Panc1 (cell line): ENCODE measurements around the gene RAB6A. TPM values are rescaled to one million over a fixed set of nuclear protein-coding genes. Genes with fewer than 3 reads are reported as not detected.
"Not testable (repeated sequence)": the region's sequence is repeated elsewhere in the genome, so short reads cannot be mapped to it uniquely, and the experiment has no call there.

ENCODE experiments used
- ATAC-seq: fragments of 200-7000 bp; cut with Tn5 transposase; 2 replicates; pipeline ENCODE4 v1.9.1; 2020; ENCODE audit warnings: mild to moderate bottlenecking, moderate library complexity
- BruUV-seq: library from RNA; stranded (reverse); fragments of 400-500 nt; replicated peaks from 2 replicates; lab custom pipeline; 2021; lab: Mats Ljungman, UMichigan
- CTCF ChIA-PET: fragments of 300-600 bp; sonication (Branson Sonifier 250); formaldehyde crosslinking; loops from one replicate; lab custom pipeline; 2022; ENCODE audit warnings: antibody characterized with exemption; lab: Charles Lee
- POLR2A ChIA-PET: fragments of 300-600 bp; sonication (Branson Sonifier 250); formaldehyde crosslinking; loops from one replicate; lab custom pipeline; 2022; ENCODE audit warnings: antibody characterized with exemption; lab: Charles Lee
- DNase-seq: peaks from one replicate; pipeline ENCODE4 v3.0.0-alpha.2; 2010; ENCODE audit warnings: low read depth, low spot score
- H3K27ac ChIP-seq: 2 replicates; pipeline ENCODE4 v1.5.1; 2011; ENCODE audit warnings: mild to moderate bottlenecking, low read length, inconsistent platforms
- H3K27me3 ChIP-seq: fragments of 200-500 bp; sonication (Bioruptor generic); 2 replicates; pipeline ENCODE4 v1.6.0; 2014; ENCODE audit warnings: low read length, inconsistent platforms; ENCODE audit not compliant: control insufficient read depth, insufficient read depth
- H3K36me3 ChIP-seq: fragments of 200-500 bp; sonication (Bioruptor generic); 2 replicates; pipeline ENCODE4 v1.5.1; 2014; ENCODE audit warnings: inconsistent platforms, mild to moderate bottlenecking, low read length, moderate library complexity; ENCODE audit not compliant: control insufficient read depth, insufficient read depth
- H3K4me1 ChIP-seq: 2 replicates; pipeline ENCODE4 v1.5.1; 2011; ENCODE audit warnings: inconsistent platforms, mild to moderate bottlenecking, low read length, moderate library complexity; ENCODE audit not compliant: control insufficient read depth, insufficient read depth
- H3K4me3 ChIP-seq, 2 experiments: 2 replicates each; pipeline ENCODE4 v1.5.1; 2011 to 2012; ENCODE audit warnings: low read depth in 2 of 2, low read length in 2 of 2, mild to moderate bottlenecking in 2 of 2, inconsistent platforms in 1 of 2, moderate library complexity in 1 of 2
- H3K9me3 ChIP-seq: fragments of 200-500 bp; sonication (Bioruptor generic); 2 replicates; pipeline ENCODE4 v1.5.1; 2014; ENCODE audit warnings: low read depth, mild to moderate bottlenecking, inconsistent platforms, low read length, moderate library complexity; ENCODE audit not compliant: control insufficient read depth, insufficient read depth
- CTCF ChIP-seq: fragments of 450-650 bp; IDR thresholded peaks from 2 replicates; pipeline ENCODE4 v1.5.1; 2017; ENCODE audit warnings: mild to moderate bottlenecking
- POLR2AphosphoS5 ChIP-seq: IDR thresholded peaks from 2 replicates; pipeline ENCODE4 v1.6.1; 2012; ENCODE audit warnings: mild to moderate bottlenecking, low read depth, low read length, moderate library complexity
- SIN3A ChIP-seq: IDR thresholded peaks from 2 replicates; pipeline ENCODE4 v1.6.1; 2012; ENCODE audit warnings: low read depth, mild to moderate bottlenecking, low read length, moderate library complexity, borderline replicate concordance; ENCODE audit not compliant: insufficient read depth
- TCF7L2 ChIP-seq: IDR thresholded peaks from 2 replicates; pipeline ENCODE4 v1.6.1; 2011; ENCODE audit warnings: mild to moderate bottlenecking, low read depth, low read length, inconsistent platforms
- in situ Hi-C: cut with HindIII; loops from 2 replicates; pipeline ENCODE4 v1.10.0; 2016; ENCODE audit warnings: low sequenced_read_pairs, low pct_unique_long_range_greater_than_20kb
- intact Hi-C: fragments of 100-400 bp; cut with micrococcal nuclease; formaldehyde crosslinking; loops from one replicate; pipeline ENCODE4 v1.10.0; 2022; ENCODE audit not compliant: unreplicated experiment
- total RNA-seq: library from RNA; stranded (reverse); gene quantifications from one replicate; pipeline ENCODE4 v1.2.1, GENCODE V29; 2021; ENCODE audit not compliant: unreplicated experiment
- TF ChIP-seq, protein P1 (sequence below), 2 experiments: IDR thresholded peaks; 2 replicates each; pipeline ENCODE4 v1.6.1; 2011 to 2012; ENCODE audit warnings: low read depth in 2 of 2, control low read depth in 1 of 2, low read length in 1 of 2, mild to moderate bottlenecking in 1 of 2, moderate library complexity in 1 of 2; ENCODE audit not compliant: insufficient read depth in 1 of 2

Gene RAB6A
- total RNA-seq, 1 experiment from 2014 or later = 149 TPM

DNA sequence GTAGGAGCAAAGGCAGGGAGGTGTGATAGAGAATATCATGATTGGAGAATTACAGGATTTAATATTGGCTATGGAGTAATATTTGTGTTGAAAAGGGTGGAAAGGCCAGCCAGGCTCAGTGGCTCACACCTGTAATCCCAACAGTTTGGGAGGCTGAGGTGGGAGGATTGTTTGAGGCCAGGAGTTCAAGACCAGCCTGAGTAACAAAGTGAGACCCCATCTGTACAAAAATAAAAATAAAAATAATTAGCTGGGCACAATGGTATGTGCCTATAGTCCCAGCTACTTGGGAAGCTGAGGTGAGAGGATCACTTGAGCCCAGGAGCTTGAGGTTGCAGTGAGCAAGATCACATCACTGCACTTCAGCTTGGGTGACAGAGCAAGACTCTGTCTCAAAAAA lies 24.6 kb upstream of the RAB6A start:
- H3K9me3 ChIP-seq, DNase-seq, BruUV-seq, H3K4me3 ChIP-seq, intact Hi-C loops, ATAC-seq, in situ Hi-C loops, H3K36me3 ChIP-seq, H3K27me3 ChIP-seq: not testable (repeated sequence)
- CTCF ChIA-PET = interaction anchor here (0.6 kb wide), 3 partner anchors 12 to 162 kb away, joined by 5 read pairs; no protein-coding TSS in a partner anchor
- H3K27ac ChIP-seq = peak overlapping the region; percentile 56; the same call in 1 of the 2 replicates
- POLR2A ChIA-PET = interaction anchor here (0.6 to 0.7 kb wide), 2 partner anchors 15 to 90 kb away, joined by 9 to 17 read pairs; no protein-coding TSS in a partner anchor
- peaks cover 12% of the 10 kb centered on the region for H3K4me1 ChIP-seq

GRCh38 chr11:73784734-73785133 lies 23.9 kb upstream of the RAB6A start:
- ChIA-PET CTCF (interaction anchor here (0.5 to 0.6 kb wide), 4 partner anchors 11 to 161 kb away, joined by 4 to 5 read pairs (median 5); no protein-coding TSS in a partner anchor), POLR2A (interaction anchor here (0.6 kb wide), 1 partner anchor 89 kb away, joined by 9 read pairs; no protein-coding TSS in a partner anchor)
- TF ChIP-seq POLR2AphosphoS5 (no peak), TCF7L2 (no peak), CTCF (no peak), SIN3A (no peak)
- TF ChIP-seq, protein P1, sequence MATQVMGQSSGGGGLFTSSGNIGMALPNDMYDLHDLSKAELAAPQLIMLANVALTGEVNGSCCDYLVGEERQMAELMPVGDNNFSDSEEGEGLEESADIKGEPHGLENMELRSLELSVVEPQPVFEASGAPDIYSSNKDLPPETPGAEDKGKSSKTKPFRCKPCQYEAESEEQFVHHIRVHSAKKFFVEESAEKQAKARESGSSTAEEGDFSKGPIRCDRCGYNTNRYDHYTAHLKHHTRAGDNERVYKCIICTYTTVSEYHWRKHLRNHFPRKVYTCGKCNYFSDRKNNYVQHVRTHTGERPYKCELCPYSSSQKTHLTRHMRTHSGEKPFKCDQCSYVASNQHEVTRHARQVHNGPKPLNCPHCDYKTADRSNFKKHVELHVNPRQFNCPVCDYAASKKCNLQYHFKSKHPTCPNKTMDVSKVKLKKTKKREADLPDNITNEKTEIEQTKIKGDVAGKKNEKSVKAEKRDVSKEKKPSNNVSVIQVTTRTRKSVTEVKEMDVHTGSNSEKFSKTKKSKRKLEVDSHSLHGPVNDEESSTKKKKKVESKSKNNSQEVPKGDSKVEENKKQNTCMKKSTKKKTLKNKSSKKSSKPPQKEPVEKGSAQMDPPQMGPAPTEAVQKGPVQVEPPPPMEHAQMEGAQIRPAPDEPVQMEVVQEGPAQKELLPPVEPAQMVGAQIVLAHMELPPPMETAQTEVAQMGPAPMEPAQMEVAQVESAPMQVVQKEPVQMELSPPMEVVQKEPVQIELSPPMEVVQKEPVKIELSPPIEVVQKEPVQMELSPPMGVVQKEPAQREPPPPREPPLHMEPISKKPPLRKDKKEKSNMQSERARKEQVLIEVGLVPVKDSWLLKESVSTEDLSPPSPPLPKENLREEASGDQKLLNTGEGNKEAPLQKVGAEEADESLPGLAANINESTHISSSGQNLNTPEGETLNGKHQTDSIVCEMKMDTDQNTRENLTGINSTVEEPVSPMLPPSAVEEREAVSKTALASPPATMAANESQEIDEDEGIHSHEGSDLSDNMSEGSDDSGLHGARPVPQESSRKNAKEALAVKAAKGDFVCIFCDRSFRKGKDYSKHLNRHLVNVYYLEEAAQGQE (IDR thresholded peaks at IDR 0.05; ENCODE audit: insufficient read depth in 1 of 2, low read depth in 2 of 2, low read length in 1 of 2) = no peak
- H3K36me3 ChIP-seq = no peaks in the 10 kb centered on the region
- peaks cover 15% of the 10 kb centered on the region for H3K4me1 ChIP-seq
- no peaks in the 10 kb centered on the region for H3K27me3 ChIP-seq
- no peak overlapping the region for H3K4me3 ChIP-seq
- no peaks in the 10 kb centered on the region for H3K9me3 ChIP-seq
- no peak for DNase-seq
- peak overlapping the region; percentile 56; the same call in 1 of the 2 replicates for H3K27ac ChIP-seq
- no peak for ATAC-seq
- BruUV-seq = no TSS peak
- intact Hi-C loops = no loop called here
- in situ Hi-C loops = no loop called here

GRCh38 chr11:73784080-73784634 lies 23.3 kb upstream of the RAB6A start:
- no peak overlapping the region for H3K4me3 ChIP-seq
- CTCF ChIA-PET = interaction anchor here (0.5 kb wide), 1 partner anchor 147 kb away, joined by 4 read pairs; no protein-coding TSS in a partner anchor
- POLR2A ChIA-PET = no interaction called here
- H3K4me1 ChIP-seq = peaks cover 12% of the 10 kb centered on the region
- H3K27ac ChIP-seq = peak overlapping the region; percentile 56; the same call in 1 of the 2 replicates
- no TSS peak for BruUV-seq
- H3K27me3 ChIP-seq = no peaks in the 10 kb centered on the region
- H3K36me3 ChIP-seq = no peaks in the 10 kb centered on the region
- H3K9me3 ChIP-seq = no peaks in the 10 kb centered on the region
- intact Hi-C loops = no loop called here
- TF ChIP-seq, protein P1 (IDR thresholded peaks at IDR 0.05; ENCODE audit: insufficient read depth in 1 of 2, low read depth in 2 of 2, low read length in 1 of 2) = no peak
- TF ChIP-seq TCF7L2 = no peak; the same call in 1 of the 2 replicates
- ATAC-seq (no peak), DNase-seq (peak; percentile 67)
- in situ Hi-C loops = no loop called here
